Femur (tissue), 1 donor: ENCODE data around the gene PDLIM7.

Source experiments
- DNase-seq: peaks from one replicate; pipeline ENCODE4 v3.0.0-alpha.2; 2017

PDLIM7 gene

GRCh38 chr5:177440990-177441780 lies 56.2 kb downstream of the PDLIM7 start:
- no peak for DNase-seq

GRCh38 chr5:177440211-177440989 lies 57.0 kb downstream of the PDLIM7 start:
- DNase-seq = no peak

- DNase-seq = no peak
These were observed 57.8 kb downstream of the PDLIM7 start for GRCh38 chr5:177439518-177440053.

- no peak for DNase-seq
These were observed 58.9 kb downstream of the PDLIM7 start for GRCh38 chr5:177438468-177438867.

- no peak for DNase-seq
These were observed 59.8 kb downstream of the PDLIM7 start for GRCh38 chr5:177437623-177438022.

- no peak for DNase-seq
These were observed 61.4 kb downstream of the PDLIM7 start for GRCh38 chr5:177435847-177436536.

GRCh38 chr5:177434942-177435738 lies 62.3 kb downstream of the PDLIM7 start:
- DNase-seq = no peak

GRCh38 chr5:177434437-177434836 lies 63.0 kb downstream of the PDLIM7 start:
- no peak for DNase-seq

GRCh38 chr5:177433658-177434217 lies 63.7 kb downstream of the PDLIM7 start:
- no peak for DNase-seq
